ENCODE results near the gene SBK1.
"Not testable (repeated sequence)": the region's sequence is repeated elsewhere in the genome, so short reads cannot be mapped to it uniquely, and the experiment has no call there.

Gene SBK1
- total RNA-seq = 24.6 reads per million, percentile 51 among the genes with 10 or more reads in this experiment

- peak; percentile 76 for DNase-seq
These were observed at the start of gene SBK1 for GRCh38 chr16:28291651-28292626. Gene SBK1, plus strand, starts transcription at chr16:28292525. Its CDS starts 24,867 bp downstream, at chr16:28317392.

GRCh38 chr16:28249483-28249882 is 42.8 kb upstream of the SBK1 start:
- not testable (repeated sequence) for DNase-seq

GRCh38 chr16:28250999-28251398 is 41.3 kb upstream of the SBK1 start:
- DNase-seq = no peak

- DNase-seq = no peak
These were observed 38.2 kb upstream of the SBK1 start for GRCh38 chr16:28254158-28254557.

GRCh38 chr16:28255838-28256237 is 36.5 kb upstream of the SBK1 start:
- no peak for DNase-seq

- DNase-seq = no peak
These were observed 35.1 kb upstream of the SBK1 start for GRCh38 chr16:28257256-28257655.

GRCh38 chr16:28258567-28258966 is 33.8 kb upstream of the SBK1 start:
- DNase-seq = no peak

GRCh38 chr16:28259091-28259780 is 33.1 kb upstream of the SBK1 start:
- no peak for DNase-seq

- no peak for DNase-seq
These were observed 32.6 kb upstream of the SBK1 start for GRCh38 chr16:28259781-28260150.

- DNase-seq = no peak
These were observed 32.1 kb upstream of the SBK1 start for GRCh38 chr16:28260193-28260592.

- no peak for DNase-seq
These were observed 30.4 kb upstream of the SBK1 start for GRCh38 chr16:28261942-28262341.

- DNase-seq = no peak
These were observed 29.0 kb upstream of the SBK1 start for GRCh38 chr16:28263305-28263704.

- no peak for DNase-seq
These were observed 27.7 kb upstream of the SBK1 start for GRCh38 chr16:28264656-28265055.

- DNase-seq = no peak
These were observed 26.5 kb upstream of the SBK1 start for GRCh38 chr16:28265822-28266221.

GRCh38 chr16:28267356-28267755 is 25.0 kb upstream of the SBK1 start:
- DNase-seq = no peak

- DNase-seq = no peak
These were observed 18.8 kb upstream of the SBK1 start for GRCh38 chr16:28273511-28273910.

GRCh38 chr16:28274676-28275075 is 17.6 kb upstream of the SBK1 start:
- no peak for DNase-seq

- no peak for DNase-seq
These were observed 16.0 kb upstream of the SBK1 start for GRCh38 chr16:28276301-28276700.

- peak; percentile 82 for DNase-seq
These were observed 14.6 kb upstream of the SBK1 start for GRCh38 chr16:28277537-28278388.

- no peak for DNase-seq
These were observed 13.3 kb upstream of the SBK1 start for GRCh38 chr16:28279006-28279405.

GRCh38 chr16:28280881-28281836 is 11.2 kb upstream of the SBK1 start:
- no peak for DNase-seq

- no peak for DNase-seq
These were observed 10.3 kb upstream of the SBK1 start for GRCh38 chr16:28282045-28282444.
